ENCODE data around the gene PRICKLE4. TPM values are rescaled to one million over a fixed set of nuclear protein-coding genes. Genes with fewer than 3 reads are reported as not detected.

Gene PRICKLE4, protein sequence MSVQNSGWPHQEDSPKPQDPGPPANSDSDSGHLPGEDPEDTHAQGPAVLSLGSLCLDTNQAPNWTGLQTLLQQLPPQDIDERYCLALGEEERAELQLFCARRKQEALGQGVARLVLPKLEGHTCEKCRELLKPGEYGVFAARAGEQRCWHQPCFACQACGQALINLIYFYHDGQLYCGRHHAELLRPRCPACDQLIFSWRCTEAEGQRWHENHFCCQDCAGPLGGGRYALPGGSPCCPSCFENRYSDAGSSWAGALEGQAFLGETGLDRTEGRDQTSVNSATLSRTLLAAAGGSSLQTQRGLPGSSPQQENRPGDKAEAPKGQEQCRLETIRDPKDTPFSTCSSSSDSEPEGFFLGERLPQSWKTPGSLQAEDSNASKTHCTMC
- under 1 TPM in 3 of 6 experiments, not detected in 3; 0.30 to 0.68 (median 0.31) TPM for total RNA-seq (2021; fragmentation: NEBNext Ultra II Directional; extraction: Animal tissue kit (Norgen Biotek cat#: 25700))
- long read RNA-seq, result 0 reads

- H3K27me3 Mint-ChIP-seq (ENCODE audit: insufficient read depth), result peaks cover 6% of the 10 kb centered on the region
- H3K9me3 Mint-ChIP-seq, result no peaks in the 10 kb centered on the region
- DNase-seq, result no peak
- TF ChIP-seq, protein P1, sequence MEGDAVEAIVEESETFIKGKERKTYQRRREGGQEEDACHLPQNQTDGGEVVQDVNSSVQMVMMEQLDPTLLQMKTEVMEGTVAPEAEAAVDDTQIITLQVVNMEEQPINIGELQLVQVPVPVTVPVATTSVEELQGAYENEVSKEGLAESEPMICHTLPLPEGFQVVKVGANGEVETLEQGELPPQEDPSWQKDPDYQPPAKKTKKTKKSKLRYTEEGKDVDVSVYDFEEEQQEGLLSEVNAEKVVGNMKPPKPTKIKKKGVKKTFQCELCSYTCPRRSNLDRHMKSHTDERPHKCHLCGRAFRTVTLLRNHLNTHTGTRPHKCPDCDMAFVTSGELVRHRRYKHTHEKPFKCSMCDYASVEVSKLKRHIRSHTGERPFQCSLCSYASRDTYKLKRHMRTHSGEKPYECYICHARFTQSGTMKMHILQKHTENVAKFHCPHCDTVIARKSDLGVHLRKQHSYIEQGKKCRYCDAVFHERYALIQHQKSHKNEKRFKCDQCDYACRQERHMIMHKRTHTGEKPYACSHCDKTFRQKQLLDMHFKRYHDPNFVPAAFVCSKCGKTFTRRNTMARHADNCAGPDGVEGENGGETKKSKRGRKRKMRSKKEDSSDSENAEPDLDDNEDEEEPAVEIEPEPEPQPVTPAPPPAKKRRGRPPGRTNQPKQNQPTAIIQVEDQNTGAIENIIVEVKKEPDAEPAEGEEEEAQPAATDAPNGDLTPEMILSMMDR (IDR thresholded peaks at IDR 0.05), result no peak
- H3K27ac Mint-ChIP-seq, result no peak within 1 kb of the TSS
- peak within 1 kb of the TSS; percentile 88 for H3K4me3 Mint-ChIP-seq
- no peaks in the 10 kb centered on the region for H3K36me3 Mint-ChIP-seq (ENCODE audit: low read depth)
- H3K4me1 Mint-ChIP-seq (ENCODE audit: low read depth), result peaks cover 17% of the 10 kb centered on the region
Measured at GRCh38 chr6:41780551-41781365, at the start of gene PRICKLE4. Gene PRICKLE4 (plus strand): TSS chr6:41780782. CDS start chr6:41783474, 2,692 bp downstream.

DNA sequence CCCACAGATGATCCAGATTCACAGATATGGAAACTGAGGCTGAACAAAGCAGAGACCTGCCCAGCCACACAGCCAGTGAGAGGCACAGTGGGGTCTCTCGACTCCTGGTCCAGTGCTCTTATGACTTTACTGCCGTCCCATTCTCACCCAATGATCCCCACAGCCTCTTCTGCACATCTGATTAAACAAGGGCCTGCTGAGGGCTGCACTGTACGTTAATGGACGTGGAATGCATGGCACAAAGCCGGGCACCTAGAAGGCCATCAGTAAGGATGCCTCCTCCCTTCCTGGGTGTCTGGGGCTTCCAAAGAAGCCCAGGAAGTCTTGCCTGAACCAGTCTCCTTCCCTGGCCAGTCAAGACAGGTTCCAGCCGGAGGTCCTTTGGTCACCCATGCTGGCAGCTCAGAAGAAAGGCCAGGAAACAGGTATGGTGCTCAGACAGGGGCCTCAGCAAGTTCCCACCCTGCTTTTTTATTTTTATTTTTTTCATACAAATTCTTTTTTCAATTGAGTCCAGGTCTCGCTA is 49.0 kb upstream of the PRICKLE4 start:
- Mint-ChIP-seq H3K9me3 (no peaks in the 10 kb centered on the region), H3K4me1 (ENCODE audit: low read depth) (peaks cover 35% of the 10 kb centered on the region), H3K27ac (no peak overlapping the region)

GRCh38 chr6:41732149-41732548 is 48.4 kb upstream of the PRICKLE4 start:
- no peaks in the 10 kb centered on the region for H3K9me3 Mint-ChIP-seq
- TF ChIP-seq, protein P1 (IDR thresholded peaks at IDR 0.05), result no peak
- H3K27ac Mint-ChIP-seq, result no peak overlapping the region
- H3K27me3 Mint-ChIP-seq (ENCODE audit: insufficient read depth), result no peaks in the 10 kb centered on the region; the same call in 1 of the 2 replicates
- DNase-seq, result no peak
- H3K4me3 Mint-ChIP-seq, result peak overlapping the region; percentile 93; the same call in 1 of the 2 replicates
- H3K36me3 Mint-ChIP-seq (ENCODE audit: low read depth), result no peaks in the 10 kb centered on the region
- H3K4me1 Mint-ChIP-seq (ENCODE audit: low read depth), result peaks cover 35% of the 10 kb centered on the region

More for the DNA sequence above, 49.0 kb upstream of the PRICKLE4 start:
- Mint-ChIP-seq H3K27me3 (ENCODE audit: insufficient read depth) (no peaks in the 10 kb centered on the region; the same call in 1 of the 2 replicates), H3K4me3 (no peak overlapping the region), H3K36me3 (ENCODE audit: low read depth) (no peaks in the 10 kb centered on the region)
- TF ChIP-seq, protein P1 (IDR thresholded peaks at IDR 0.05), result no peak
- DNase-seq, result no peak

GRCh38 chr6:41732591-41733359 is 47.8 kb upstream of the PRICKLE4 start:
- Mint-ChIP-seq H3K9me3 (no peaks in the 10 kb centered on the region), H3K36me3 (ENCODE audit: low read depth) (no peaks in the 10 kb centered on the region), H3K27me3 (ENCODE audit: insufficient read depth) (peaks cover 3% of the 10 kb centered on the region), H3K27ac (peak overlapping the region; percentile 90; the same call in 1 of the 2 replicates), H3K4me3 (peak overlapping the region; percentile 93), H3K4me1 (ENCODE audit: low read depth) (peaks cover 35% of the 10 kb centered on the region)
- DNase-seq, result no peak
- TF ChIP-seq, protein P1 (IDR thresholded peaks at IDR 0.05), result no peak

GRCh38 chr6:41733360-41733706 is 47.2 kb upstream of the PRICKLE4 start:
- H3K4me3 Mint-ChIP-seq, result peak overlapping the region; percentile 93
- TF ChIP-seq, protein P1 (IDR thresholded peaks at IDR 0.05), result no peak
- H3K9me3 Mint-ChIP-seq, result no peaks in the 10 kb centered on the region
- peaks cover 35% of the 10 kb centered on the region for H3K4me1 Mint-ChIP-seq (ENCODE audit: low read depth)
- DNase-seq, result no peak
- H3K27ac Mint-ChIP-seq, result peak overlapping the region; percentile 90
- peaks cover 3% of the 10 kb centered on the region for H3K27me3 Mint-ChIP-seq (ENCODE audit: insufficient read depth)
- no peaks in the 10 kb centered on the region for H3K36me3 Mint-ChIP-seq (ENCODE audit: low read depth)
